ENCODE measurements around the gene PIP5K1B.

DNA sequence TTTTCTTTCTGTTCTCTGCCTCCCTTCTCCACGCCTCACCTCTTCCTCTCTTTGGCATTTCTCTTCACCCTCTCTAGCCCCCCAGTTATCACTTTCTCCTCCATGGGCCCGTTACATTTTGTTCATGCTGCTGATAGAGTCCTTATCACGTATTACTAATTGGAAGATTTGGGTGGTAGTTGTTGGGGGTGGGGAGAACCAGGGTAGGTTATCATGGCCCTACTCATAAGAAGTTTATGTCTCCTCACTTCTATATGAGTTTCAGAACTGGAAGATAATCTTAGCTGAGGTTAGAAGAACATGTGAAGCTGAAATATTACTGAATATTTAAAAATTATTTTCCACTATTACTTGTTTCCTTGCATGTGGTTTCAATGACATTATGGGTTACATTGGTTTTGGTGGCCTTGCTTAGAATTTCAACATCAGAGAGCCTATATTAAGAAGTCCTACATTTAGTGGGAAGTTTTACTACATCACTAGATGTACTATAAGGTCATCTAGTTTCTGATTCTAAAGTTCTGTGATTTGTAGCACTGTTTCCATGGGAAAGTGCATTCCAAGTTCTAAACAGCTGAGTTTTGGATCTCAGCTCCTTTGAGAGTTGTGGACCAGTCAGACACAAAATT, 36.8 kb downstream of the PIP5K1B start:
- TF ChIP-seq, protein P1, sequence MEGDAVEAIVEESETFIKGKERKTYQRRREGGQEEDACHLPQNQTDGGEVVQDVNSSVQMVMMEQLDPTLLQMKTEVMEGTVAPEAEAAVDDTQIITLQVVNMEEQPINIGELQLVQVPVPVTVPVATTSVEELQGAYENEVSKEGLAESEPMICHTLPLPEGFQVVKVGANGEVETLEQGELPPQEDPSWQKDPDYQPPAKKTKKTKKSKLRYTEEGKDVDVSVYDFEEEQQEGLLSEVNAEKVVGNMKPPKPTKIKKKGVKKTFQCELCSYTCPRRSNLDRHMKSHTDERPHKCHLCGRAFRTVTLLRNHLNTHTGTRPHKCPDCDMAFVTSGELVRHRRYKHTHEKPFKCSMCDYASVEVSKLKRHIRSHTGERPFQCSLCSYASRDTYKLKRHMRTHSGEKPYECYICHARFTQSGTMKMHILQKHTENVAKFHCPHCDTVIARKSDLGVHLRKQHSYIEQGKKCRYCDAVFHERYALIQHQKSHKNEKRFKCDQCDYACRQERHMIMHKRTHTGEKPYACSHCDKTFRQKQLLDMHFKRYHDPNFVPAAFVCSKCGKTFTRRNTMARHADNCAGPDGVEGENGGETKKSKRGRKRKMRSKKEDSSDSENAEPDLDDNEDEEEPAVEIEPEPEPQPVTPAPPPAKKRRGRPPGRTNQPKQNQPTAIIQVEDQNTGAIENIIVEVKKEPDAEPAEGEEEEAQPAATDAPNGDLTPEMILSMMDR (IDR thresholded peaks at IDR 0.05; ENCODE audit: insufficient read depth, low read depth, low read length): no peak
- no peak for TF ChIP-seq EZH2 (IDR thresholded peaks at IDR 0.05; ENCODE audit: insufficient read depth, low read length)

Measured in astrocyte (in vitro differentiated cells and primary cell).